Measurements from ENCODE around the gene SNX20. TPM values are rescaled to one million over a fixed set of nuclear protein-coding genes. Genes with fewer than 3 reads are reported as not detected.

SNX20 gene
- total RNA-seq, 1 experiment from 2014 or later: 0.10 TPM

- no peaks in the 10 kb centered on the region for H3K4me1 ChIP-seq (ENCODE audit: control insufficient read depth, insufficient read depth, low read length)
- H3K9me3 ChIP-seq (ENCODE audit: control insufficient read depth, insufficient read depth, low read depth, low read length): no peaks in the 10 kb centered on the region
- in situ Hi-C loops (cut with HindIII; ENCODE audit: low pct_unique_long_range_greater_than_20kb, low sequenced_read_pairs): no loop called here
- no peak for TF ChIP-seq CTCF (IDR thresholded peaks at IDR 0.05)
- no peak for TF ChIP-seq POLR2AphosphoS5 (IDR thresholded peaks at IDR 0.05; ENCODE audit: low read depth, low read length)
- no peak for TF ChIP-seq REST (IDR thresholded peaks at IDR 0.05; ENCODE audit: insufficient read depth in 1 of 2, low read depth in 2 of 2, low read length in 1 of 2)
- no peak for TF ChIP-seq SIN3A (IDR thresholded peaks at IDR 0.05; ENCODE audit: borderline replicate concordance, insufficient read depth, low read depth, low read length)
- TF ChIP-seq TCF7L2 (IDR thresholded peaks at IDR 0.05; ENCODE audit: low read depth, low read length): no peak
- intact Hi-C loops (cut with micrococcal nuclease; ENCODE audit: unreplicated experiment): no loop called here
- CTCF ChIA-PET: no interaction called here
- no peak for DNase-seq (ENCODE audit: low read depth, low spot score)
- H3K27me3 ChIP-seq (ENCODE audit: control insufficient read depth, insufficient read depth, low read length): no peaks in the 10 kb centered on the region; the same call in 1 of the 2 replicates
- H3K36me3 ChIP-seq (ENCODE audit: control insufficient read depth, insufficient read depth, low read length): no peaks in the 10 kb centered on the region
- no peak for ATAC-seq
- no peak overlapping the region for H3K4me3 ChIP-seq (ENCODE audit: low read depth in 2 of 2, low read length in 2 of 2)
- POLR2A ChIA-PET: no interaction called here
- H3K27ac ChIP-seq (ENCODE audit: low read length): no peak overlapping the region
- no TSS peak for BruUV-seq (replicated peaks)
Measured at GRCh38 chr16:50685462-50686063, 4.5 kb upstream of the SNX20 start.

- no peak for TF ChIP-seq CTCF (IDR thresholded peaks at IDR 0.05)
- TF ChIP-seq POLR2AphosphoS5 (IDR thresholded peaks at IDR 0.05; ENCODE audit: low read depth, low read length): no peak
- no peak for TF ChIP-seq REST (IDR thresholded peaks at IDR 0.05; ENCODE audit: insufficient read depth in 1 of 2, low read depth in 2 of 2, low read length in 1 of 2)
- no peak for TF ChIP-seq SIN3A (IDR thresholded peaks at IDR 0.05; ENCODE audit: borderline replicate concordance, insufficient read depth, low read depth, low read length)
- no peak for TF ChIP-seq TCF7L2 (IDR thresholded peaks at IDR 0.05; ENCODE audit: low read depth, low read length)
- Histone ChIP-seq H3K4me1 (ENCODE audit: control insufficient read depth, insufficient read depth, low read length) (no peaks in the 10 kb centered on the region), H3K36me3 (ENCODE audit: control insufficient read depth, insufficient read depth, low read length) (no peaks in the 10 kb centered on the region), H3K27ac (ENCODE audit: low read length) (no peak overlapping the region), H3K27me3 (ENCODE audit: control insufficient read depth, insufficient read depth, low read length) (no peaks in the 10 kb centered on the region; the same call in 1 of the 2 replicates), H3K9me3 (ENCODE audit: control insufficient read depth, insufficient read depth, low read depth, low read length) (no peaks in the 10 kb centered on the region), H3K4me3 (ENCODE audit: low read depth in 2 of 2, low read length in 2 of 2) (no peak overlapping the region)
- ATAC-seq (no peak), DNase-seq (ENCODE audit: low read depth, low spot score) (no peak)
- intact Hi-C loops (cut with micrococcal nuclease; ENCODE audit: unreplicated experiment): no loop called here
- BruUV-seq (replicated peaks): no TSS peak
- in situ Hi-C loops (cut with HindIII; ENCODE audit: low pct_unique_long_range_greater_than_20kb, low sequenced_read_pairs): no loop called here
- ChIA-PET CTCF (no interaction called here), POLR2A (no interaction called here)
Measured at GRCh38 chr16:50684823-50685461, 3.8 kb upstream of the SNX20 start.
